HEK293 (cell line): ENCODE results near the gene MDFI.

Experiments used
- CTCF ChIA-PET: fragments of 350-600 bp; formaldehyde crosslinking; extraction: SDS; loops from one replicate; lab custom pipeline; 2021; ENCODE audit warnings: antibody characterized with exemption; lab: Yijun Ruan, JAX
- POLR2A ChIA-PET: fragments of 300-600 bp; formaldehyde crosslinking; extraction: SDS; loops from one replicate; lab custom pipeline; 2020; ENCODE audit warnings: antibody characterized with exemption, inconsistent platforms; lab: Yijun Ruan, JAX
- H3K27ac ChIP-seq: fragments of 200-500 bp; sonication (Bioruptor generic); 2 replicates; pipeline ENCODE4 v1.5.1; 2014; ENCODE audit warnings: low read depth, low read length, control low read depth, inconsistent platforms; ENCODE audit errors: extremely low read depth
- H3K36me3 ChIP-seq, 2 experiments: fragments of 200-500 bp in 1 of 2; sonication (Bioruptor generic) in 1 of 2; 1 replicate in 1 of 2; 2 replicates in 1 of 2; pipeline ENCODE4 v1.5.1; 2014 to 2017; ENCODE audit warnings: inconsistent platforms in 2 of 2, low read length in 2 of 2; ENCODE audit not compliant: control insufficient read depth in 2 of 2, insufficient read depth in 1 of 2
- H3K4me1 ChIP-seq: fragments of 200-500 bp; sonication (Bioruptor generic); 2 replicates; pipeline ENCODE4 v1.5.1; 2014; ENCODE audit warnings: mild to moderate bottlenecking, low read length, inconsistent platforms; ENCODE audit not compliant: control insufficient read depth, insufficient read depth
- H3K4me3 ChIP-seq: 2 replicates; pipeline ENCODE4 v1.5.1; 2011; ENCODE audit warnings: low read depth, mild to moderate bottlenecking, control low read depth, low read length, moderate library complexity
- H3K9me3 ChIP-seq: fragments of 200-500 bp; sonication (Bioruptor generic); 2 replicates; pipeline ENCODE4 v1.5.1; 2014; ENCODE audit warnings: low read depth, low read length, inconsistent platforms; ENCODE audit not compliant: control insufficient read depth, insufficient read depth
- EGR2 ChIP-seq: fragments of 450-650 bp; formaldehyde crosslinking; IDR thresholded peaks from 2 replicates; pipeline ENCODE4 v1.5.1; 2016; ENCODE audit warnings: low read depth, missing biosample characterization, missing genetic modification characterization
- INSM2 ChIP-seq: fragments of 450-650 bp; formaldehyde crosslinking; IDR thresholded peaks from 2 replicates; pipeline ENCODE4 v1.5.1; 2016; ENCODE audit warnings: missing biosample characterization, missing genetic modification characterization
- KLF1 ChIP-seq: fragments of 450-650 bp; formaldehyde crosslinking; IDR thresholded peaks from 2 replicates; pipeline ENCODE4 v1.5.1; 2016; ENCODE audit warnings: missing biosample characterization, missing genetic modification characterization
- MZF1 ChIP-seq: fragments of 450-650 bp; formaldehyde crosslinking; IDR thresholded peaks from 2 replicates; pipeline ENCODE4 v1.5.1; 2017; ENCODE audit warnings: missing biosample characterization, missing genetic modification characterization, borderline replicate concordance
- YY2 ChIP-seq: fragments of 450-650 bp; formaldehyde crosslinking; IDR thresholded peaks from 2 replicates; pipeline ENCODE4 v1.5.1; 2016; ENCODE audit warnings: missing biosample characterization, missing genetic modification characterization
- ZBTB17 ChIP-seq: fragments of 450-650 bp; formaldehyde crosslinking; IDR thresholded peaks from 2 replicates; pipeline ENCODE4 v1.5.1; 2016; ENCODE audit warnings: missing biosample characterization, missing genetic modification characterization
- ZIC2 ChIP-seq: fragments of 450-650 bp; formaldehyde crosslinking; IDR thresholded peaks from 2 replicates; pipeline ENCODE4 v1.5.1; 2016; ENCODE audit warnings: missing biosample characterization, missing genetic modification characterization
- ZNF23 ChIP-seq: fragments of 450-650 bp; formaldehyde crosslinking; IDR thresholded peaks from 2 replicates; pipeline ENCODE4 v1.5.1; 2016; ENCODE audit warnings: missing biosample characterization, missing genetic modification characterization, borderline replicate concordance
- ZNF280D ChIP-seq: fragments of 450-650 bp; formaldehyde crosslinking; IDR thresholded peaks from 2 replicates; pipeline ENCODE4 v1.5.1; 2016; ENCODE audit warnings: missing biosample characterization, missing genetic modification characterization
- ZNF473 ChIP-seq: fragments of 450-650 bp; formaldehyde crosslinking; IDR thresholded peaks from 2 replicates; pipeline ENCODE4 v1.5.1; 2017; ENCODE audit warnings: missing biosample characterization, missing genetic modification characterization
- ZNF610 ChIP-seq: fragments of 450-650 bp; formaldehyde crosslinking; IDR thresholded peaks from 2 replicates; pipeline ENCODE4 v1.5.1; 2016; ENCODE audit warnings: missing biosample characterization, missing genetic modification characterization, borderline replicate concordance
- ZNF664 ChIP-seq: fragments of 450-650 bp; formaldehyde crosslinking; IDR thresholded peaks from 2 replicates; pipeline ENCODE4 v1.5.1; 2016; ENCODE audit warnings: missing biosample characterization, missing genetic modification characterization
- ZNF701 ChIP-seq: fragments of 450-650 bp; formaldehyde crosslinking; IDR thresholded peaks from 2 replicates; pipeline ENCODE4 v1.5.1; 2016; ENCODE audit warnings: missing biosample characterization, missing genetic modification characterization
- TF ChIP-seq, protein P1 (sequence below): fragments of 450-650 bp; formaldehyde crosslinking; IDR thresholded peaks from 2 replicates; pipeline ENCODE4 v1.5.1; 2017; ENCODE audit warnings: missing biosample characterization, missing genetic modification characterization
- TF ChIP-seq, protein P2 (sequence below): fragments of 450-650 bp; formaldehyde crosslinking; IDR thresholded peaks from 2 replicates; pipeline ENCODE4 v1.5.1; 2017; ENCODE audit warnings: missing biosample characterization, missing genetic modification characterization
- TF ChIP-seq, protein P3 (sequence below): fragments of 450-650 bp; IDR thresholded peaks from 2 replicates; pipeline ENCODE4 v1.5.1; 2018; ENCODE audit warnings: missing biosample characterization, missing genetic modification characterization
- TF ChIP-seq, protein P4 (sequence below): fragments of 450-650 bp; formaldehyde crosslinking; IDR thresholded peaks from 2 replicates; pipeline ENCODE4 v1.5.1; 2016; ENCODE audit warnings: missing biosample characterization, missing genetic modification characterization

Gene MDFI

DNA sequence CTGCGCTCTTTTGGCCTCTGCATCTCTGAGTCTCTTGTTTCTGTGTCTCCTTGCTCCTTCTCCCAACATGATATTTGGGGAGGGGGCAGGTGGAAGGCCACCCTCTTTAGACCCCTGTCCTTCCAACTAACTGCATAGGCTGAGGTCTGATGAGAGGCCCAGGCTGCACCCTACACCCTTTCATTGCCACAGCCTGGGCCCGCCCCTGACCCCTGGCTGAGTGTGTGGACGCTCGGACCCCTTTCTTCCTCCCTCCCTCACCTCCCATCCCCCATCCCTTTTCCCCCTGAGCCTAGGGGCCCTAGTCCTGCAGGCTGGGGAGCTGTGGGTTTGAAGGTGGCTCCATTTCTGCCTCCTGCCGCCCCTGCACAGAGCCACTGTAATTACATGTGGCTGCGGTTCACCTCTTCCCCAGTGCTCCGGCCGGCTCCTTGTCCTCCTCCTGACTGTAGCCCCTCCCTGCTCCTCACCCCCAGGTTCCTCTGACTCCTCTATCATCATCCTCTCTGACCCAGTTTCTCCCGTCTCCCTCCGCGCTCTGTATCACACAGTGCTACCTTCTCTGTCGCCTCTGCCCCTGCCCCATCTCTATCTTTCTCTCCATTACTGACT is 6.8 kb downstream of the MDFI start:
- no peak for TF ChIP-seq ZNF701 (tag by site-specific recombination)
- TF ChIP-seq, protein P1, sequence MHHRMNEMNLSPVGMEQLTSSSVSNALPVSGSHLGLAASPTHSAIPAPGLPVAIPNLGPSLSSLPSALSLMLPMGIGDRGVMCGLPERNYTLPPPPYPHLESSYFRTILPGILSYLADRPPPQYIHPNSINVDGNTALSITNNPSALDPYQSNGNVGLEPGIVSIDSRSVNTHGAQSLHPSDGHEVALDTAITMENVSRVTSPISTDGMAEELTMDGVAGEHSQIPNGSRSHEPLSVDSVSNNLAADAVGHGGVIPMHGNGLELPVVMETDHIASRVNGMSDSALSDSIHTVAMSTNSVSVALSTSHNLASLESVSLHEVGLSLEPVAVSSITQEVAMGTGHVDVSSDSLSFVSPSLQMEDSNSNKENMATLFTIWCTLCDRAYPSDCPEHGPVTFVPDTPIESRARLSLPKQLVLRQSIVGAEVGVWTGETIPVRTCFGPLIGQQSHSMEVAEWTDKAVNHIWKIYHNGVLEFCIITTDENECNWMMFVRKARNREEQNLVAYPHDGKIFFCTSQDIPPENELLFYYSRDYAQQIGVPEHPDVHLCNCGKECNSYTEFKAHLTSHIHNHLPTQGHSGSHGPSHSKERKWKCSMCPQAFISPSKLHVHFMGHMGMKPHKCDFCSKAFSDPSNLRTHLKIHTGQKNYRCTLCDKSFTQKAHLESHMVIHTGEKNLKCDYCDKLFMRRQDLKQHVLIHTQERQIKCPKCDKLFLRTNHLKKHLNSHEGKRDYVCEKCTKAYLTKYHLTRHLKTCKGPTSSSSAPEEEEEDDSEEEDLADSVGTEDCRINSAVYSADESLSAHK (tag by site-specific recombination), result no peak
- TF ChIP-seq, protein P2, sequence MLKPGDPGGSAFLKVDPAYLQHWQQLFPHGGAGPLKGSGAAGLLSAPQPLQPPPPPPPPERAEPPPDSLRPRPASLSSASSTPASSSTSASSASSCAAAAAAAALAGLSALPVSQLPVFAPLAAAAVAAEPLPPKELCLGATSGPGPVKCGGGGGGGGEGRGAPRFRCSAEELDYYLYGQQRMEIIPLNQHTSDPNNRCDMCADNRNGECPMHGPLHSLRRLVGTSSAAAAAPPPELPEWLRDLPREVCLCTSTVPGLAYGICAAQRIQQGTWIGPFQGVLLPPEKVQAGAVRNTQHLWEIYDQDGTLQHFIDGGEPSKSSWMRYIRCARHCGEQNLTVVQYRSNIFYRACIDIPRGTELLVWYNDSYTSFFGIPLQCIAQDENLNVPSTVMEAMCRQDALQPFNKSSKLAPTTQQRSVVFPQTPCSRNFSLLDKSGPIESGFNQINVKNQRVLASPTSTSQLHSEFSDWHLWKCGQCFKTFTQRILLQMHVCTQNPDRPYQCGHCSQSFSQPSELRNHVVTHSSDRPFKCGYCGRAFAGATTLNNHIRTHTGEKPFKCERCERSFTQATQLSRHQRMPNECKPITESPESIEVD (tag by site-specific recombination), result no peak
- TF ChIP-seq, protein P3, sequence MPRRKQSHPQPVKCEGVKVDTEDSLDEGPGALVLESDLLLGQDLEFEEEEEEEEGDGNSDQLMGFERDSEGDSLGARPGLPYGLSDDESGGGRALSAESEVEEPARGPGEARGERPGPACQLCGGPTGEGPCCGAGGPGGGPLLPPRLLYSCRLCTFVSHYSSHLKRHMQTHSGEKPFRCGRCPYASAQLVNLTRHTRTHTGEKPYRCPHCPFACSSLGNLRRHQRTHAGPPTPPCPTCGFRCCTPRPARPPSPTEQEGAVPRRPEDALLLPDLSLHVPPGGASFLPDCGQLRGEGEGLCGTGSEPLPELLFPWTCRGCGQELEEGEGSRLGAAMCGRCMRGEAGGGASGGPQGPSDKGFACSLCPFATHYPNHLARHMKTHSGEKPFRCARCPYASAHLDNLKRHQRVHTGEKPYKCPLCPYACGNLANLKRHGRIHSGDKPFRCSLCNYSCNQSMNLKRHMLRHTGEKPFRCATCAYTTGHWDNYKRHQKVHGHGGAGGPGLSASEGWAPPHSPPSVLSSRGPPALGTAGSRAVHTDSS (tag by site-specific recombination), result no peak
- TF ChIP-seq ZIC2 (tag by site-specific recombination), result peak; percentile 3
- TF ChIP-seq MZF1 (tag by site-specific recombination), result no peak
- TF ChIP-seq ZBTB17 (tag by site-specific recombination), result no peak
- no peak for TF ChIP-seq YY2 (tag by site-specific recombination)
- TF ChIP-seq ZNF280D (tag by site-specific recombination), result no peak
- TF ChIP-seq EGR2 (tag by site-specific recombination), result 0 out of 2 replicates have a peak, but pooled peaks have one; percentile 5
- TF ChIP-seq, protein P4, sequence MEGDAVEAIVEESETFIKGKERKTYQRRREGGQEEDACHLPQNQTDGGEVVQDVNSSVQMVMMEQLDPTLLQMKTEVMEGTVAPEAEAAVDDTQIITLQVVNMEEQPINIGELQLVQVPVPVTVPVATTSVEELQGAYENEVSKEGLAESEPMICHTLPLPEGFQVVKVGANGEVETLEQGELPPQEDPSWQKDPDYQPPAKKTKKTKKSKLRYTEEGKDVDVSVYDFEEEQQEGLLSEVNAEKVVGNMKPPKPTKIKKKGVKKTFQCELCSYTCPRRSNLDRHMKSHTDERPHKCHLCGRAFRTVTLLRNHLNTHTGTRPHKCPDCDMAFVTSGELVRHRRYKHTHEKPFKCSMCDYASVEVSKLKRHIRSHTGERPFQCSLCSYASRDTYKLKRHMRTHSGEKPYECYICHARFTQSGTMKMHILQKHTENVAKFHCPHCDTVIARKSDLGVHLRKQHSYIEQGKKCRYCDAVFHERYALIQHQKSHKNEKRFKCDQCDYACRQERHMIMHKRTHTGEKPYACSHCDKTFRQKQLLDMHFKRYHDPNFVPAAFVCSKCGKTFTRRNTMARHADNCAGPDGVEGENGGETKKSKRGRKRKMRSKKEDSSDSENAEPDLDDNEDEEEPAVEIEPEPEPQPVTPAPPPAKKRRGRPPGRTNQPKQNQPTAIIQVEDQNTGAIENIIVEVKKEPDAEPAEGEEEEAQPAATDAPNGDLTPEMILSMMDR, result no peak
- TF ChIP-seq KLF1 (tag by site-specific recombination), result no peak
- TF ChIP-seq ZNF664, result no peak
- no peak for TF ChIP-seq INSM2
- TF ChIP-seq ZNF23 (tag by site-specific recombination), result no peak
- no peak for TF ChIP-seq ZNF473 (tag by site-specific recombination)
- TF ChIP-seq ZNF610 (tag by site-specific recombination), result no peak
- no peak overlapping the region for H3K27ac ChIP-seq
- H3K36me3 ChIP-seq, result no peaks in the 10 kb centered on the region
- H3K4me3 ChIP-seq, result no peak overlapping the region
- CTCF ChIA-PET, result no interaction called here
- no peaks in the 10 kb centered on the region for H3K4me1 ChIP-seq
- POLR2A ChIA-PET, result no interaction called here
- H3K9me3 ChIP-seq, result no peaks in the 10 kb centered on the region
